B cell (primary cell): ENCODE results near the gene REM2. TPM values are rescaled to one million over a fixed set of nuclear protein-coding genes. Genes with fewer than 3 reads are reported as not detected.
A peak's percentile ranks its signal among the peaks of the same experiment; 100 is the strongest.

ENCODE experiments used
- ATAC-seq: fragments of 200-7000 bp; cut with Tn5 transposase; one replicate; pipeline ENCODE4 v1.10.0; 2021; ENCODE audit warnings: low read depth, mild to moderate bottlenecking, moderate number of reproducible peaks, moderate library complexity
- CTCF ChIA-PET: fragments of 350-600 bp; sonication (Branson Sonifier 250); formaldehyde crosslinking; loops from one replicate; lab custom pipeline; 2021; ENCODE audit warnings: antibody characterized with exemption, inconsistent platforms; lab: Charles Lee
- POLR2A ChIA-PET: fragments of 350-600 bp; sonication (Branson Sonifier 250); formaldehyde crosslinking; loops from one replicate; lab custom pipeline; 2021; ENCODE audit warnings: antibody characterized with exemption; lab: Charles Lee
- DNase-seq: peaks from one replicate; pipeline ENCODE4 v3.0.0; 2013
- H2AFZ ChIP-seq: 2 replicates; pipeline ENCODE4 v1.6.1; 2012; ENCODE audit warnings: mild to moderate bottlenecking, low read depth, low read length; ENCODE audit not compliant: insufficient read depth, poor library complexity, severe bottlenecking
- H3K27ac ChIP-seq, 2 donors: 1 replicate in 1 of 2; 2 replicates in 1 of 2; pipeline ENCODE4 v1.5.1; 2012 to 2013; ENCODE audit warnings: low read length in 2 of 2, mild to moderate bottlenecking in 2 of 2, moderate library complexity in 1 of 2
- H3K27me3 ChIP-seq, 4 experiments: fragments of 200-600 bp in 1 of 4; sonication (generic) in 1 of 4; replicated peaks in 1 of 4; 1 replicate in 2 of 4; 2 replicates in 2 of 4; pipeline versions ENCODE4 v1.6.1 to v1.7.0; 2013 to 2016; ENCODE audit warnings: low read length in 3 of 4, mild to moderate bottlenecking in 2 of 4, mixed read lengths in 1 of 4, moderate library complexity in 1 of 4; ENCODE audit not compliant: insufficient read depth in 4 of 4, control insufficient read depth in 3 of 4; ENCODE audit errors: control extremely low read depth in 1 of 4
- H3K36me3 ChIP-seq, 2 experiments: replicated peaks in 1 of 2; 1 replicate in 1 of 2; 2 replicates in 1 of 2; pipeline versions ENCODE4 v1.6.1 to v1.7.1; 2013; ENCODE audit warnings: low read length in 1 of 2; ENCODE audit not compliant: insufficient read depth in 2 of 2, control insufficient read depth in 1 of 2; ENCODE audit errors: control extremely low read depth in 1 of 2, extremely low read depth in 1 of 2
- H3K4me1 ChIP-seq, 2 donors: fragments of 200-600 bp in 1 of 2; sonication (generic) in 1 of 2; 1 replicate in 1 of 2; 2 replicates in 1 of 2; pipeline versions ENCODE4 v1.5.1 to v1.6.1; 2013 to 2017; ENCODE audit warnings: low read length in 2 of 2; ENCODE audit not compliant: control insufficient read depth in 2 of 2, insufficient read depth in 2 of 2
- H3K4me2 ChIP-seq: replicated peaks from 2 replicates; pipeline ENCODE3; 2012; ENCODE audit warnings: mild to moderate bottlenecking, low read depth, low read length; ENCODE audit not compliant: poor library complexity, severe bottlenecking
- H3K4me3 ChIP-seq, 5 experiments: fragments of 200-600 bp in 1 of 5; sonication (generic) in 1 of 5; 1 replicate in 3 of 5; 2 replicates in 2 of 5; pipeline versions ENCODE4 v1.5.1 to v1.7.0; 2011 to 2016; ENCODE audit warnings: low read length in 4 of 5, mild to moderate bottlenecking in 4 of 5, low read depth in 2 of 5, control low read depth in 1 of 5, moderate library complexity in 1 of 5; ENCODE audit not compliant: insufficient read depth in 1 of 5; ENCODE audit errors: control extremely low read depth in 1 of 5, extremely low read depth in 1 of 5
- H3K79me2 ChIP-seq: fragments of 200-600 bp; sonication (generic); one replicate; pipeline ENCODE4 v1.6.0; 2016; ENCODE audit warnings: low read length; ENCODE audit not compliant: control insufficient read depth, insufficient read depth
- H3K9ac ChIP-seq: fragments of 200-600 bp; sonication (generic); 2 replicates; pipeline ENCODE4 v1.6.1; 2017; ENCODE audit warnings: mild to moderate bottlenecking, low read length, moderate library complexity
- H3K9me3 ChIP-seq, 3 donors: one replicate each; pipeline versions ENCODE4 v1.6.1 to v1.7.1; 2013; ENCODE audit warnings: low read length in 2 of 3; ENCODE audit not compliant: control insufficient read depth in 2 of 3, insufficient read depth in 1 of 3; ENCODE audit errors: control extremely low read depth in 1 of 3
- H4K20me1 ChIP-seq: 2 replicates; pipeline ENCODE4 v1.6.0; 2012; ENCODE audit warnings: mild to moderate bottlenecking, low read length; ENCODE audit not compliant: insufficient read depth, control insufficient read depth, poor library complexity, severe bottlenecking
- H3K27ac Mint-ChIP-seq: one replicate; pipeline ENCODE4 v1.8.0; 2021; ENCODE audit warnings: mixed read lengths
- H3K27me3 Mint-ChIP-seq: one replicate; pipeline ENCODE4 v1.8.0; 2021; ENCODE audit warnings: mixed read lengths
- H3K4me1 Mint-ChIP-seq: one replicate; pipeline ENCODE4 v1.8.0; 2021; ENCODE audit warnings: mixed read lengths
- H3K4me3 Mint-ChIP-seq: one replicate; pipeline ENCODE4 v1.8.0; 2021; ENCODE audit warnings: mixed read lengths
- H3K9me3 Mint-ChIP-seq: one replicate; pipeline ENCODE4 v1.8.0; 2022; ENCODE audit warnings: mixed read lengths; ENCODE audit not compliant: insufficient read depth
- CTCF ChIP-seq: fragments of 200-600 bp; IDR thresholded peaks from one replicate; pipeline ENCODE4 v1.8.0; 2022; ENCODE audit warnings: antibody characterized with exemption, mild to moderate bottlenecking
- EZH2 ChIP-seq: IDR thresholded peaks from 2 replicates; pipeline ENCODE4 v1.6.1; 2012; ENCODE audit warnings: borderline replicate concordance, low read depth, mild to moderate bottlenecking, moderate library complexity, low read length; ENCODE audit not compliant: insufficient read depth, poor library complexity, severe bottlenecking
- WGBS: methylation state at CpG from one replicate; pipeline ENCODE4 v1.1.5; 2013; ENCODE audit warnings: missing lambda C conversion rate; ENCODE audit not compliant: insufficient coverage; 5-methylcytosine and 5-hydroxymethylcytosine counted together
- intact Hi-C: fragments of 100-400 bp; cut with micrococcal nuclease; formaldehyde crosslinking; loops from one replicate; pipeline ENCODE4 v1.10.0; 2022
- polyA plus RNA-seq: library from polyadenylated mRNA; depleted of rRNA; stranded (reverse); fragments of >200 nt; gene quantifications from 2 replicates; pipeline ENCODE4 v1.2.3, GENCODE V29; 2012
- total RNA-seq, 2 donors: library from RNA; stranded (reverse); fragments of 120-200 nt in 1 of 2; gene quantifications; 1 replicate in 1 of 2; 2 replicates in 1 of 2; pipeline versions ENCODE4 v1.2.3 to v1.2.4, GENCODE V29; 2013 to 2022

The REM2 gene
- total and polyA plus RNA-seq, 2 donors (not counting 1 experiment from before 2014, with no cell fraction given), result 5.6 to 12.9 TPM

GRCh38 chr14:22928237-22929103 lies 45.4 kb downstream of the REM2 start:
- WGBS, result 5% methylated on average over 11 of the region's 12 CpGs
- intact Hi-C loops, result loop anchor here (1.0 to 5.0 kb wide), 8 partner anchors 9 to 374 kb away; partner anchors contain the start of genes ACIN1, C14orf119, DAD1 and HAUS4
- peak overlapping the region; percentile 96 for H3K9ac ChIP-seq
- no peaks in the 10 kb centered on the region for H4K20me1 ChIP-seq
- no peaks in the 10 kb centered on the region for H3K27me3 Mint-ChIP-seq
- H3K27ac ChIP-seq, result peak overlapping the region; percentile 65 to 86
- H3K4me3 ChIP-seq, result peak overlapping the region; percentile 64 to 100 (median 96)
- H3K27ac Mint-ChIP-seq, result no peak overlapping the region
- H3K4me2 ChIP-seq, result peak overlapping the region; percentile 90
- CTCF ChIA-PET, result interaction anchor here (0.6 to 5.0 kb wide), 12 partner anchors 9 to 393 kb away, joined by 3 to 64 read pairs (median 8); partner anchors contain the start of genes AJUBA, LRP10, PABPN1 and RBM23
- H2AFZ ChIP-seq, result peak overlapping the region; percentile 97
- peaks cover 5 to 22% of the 10 kb centered on the region in 2 experiments for H3K36me3 ChIP-seq
- no peaks in the 10 kb centered on the region for H3K9me3 Mint-ChIP-seq
- no peak for ATAC-seq
- no peaks in the 10 kb centered on the region for H3K27me3 ChIP-seq
- DNase-seq, result no peak
- H3K79me2 ChIP-seq, result peaks cover 3% of the 10 kb centered on the region
- peaks cover 13 to 23% of the 10 kb centered on the region in 2 donors for H3K4me1 ChIP-seq
- H3K4me3 Mint-ChIP-seq, result no peak overlapping the region
- POLR2A ChIA-PET, result interaction anchor here (0.7 to 2.3 kb wide), 9 partner anchors 8 to 1233 kb away, joined by 3 to 22 read pairs (median 3); partner anchors contain the start of genes IRF9 and RBM23
- peaks cover 23% of the 10 kb centered on the region for H3K4me1 Mint-ChIP-seq
- H3K9me3 ChIP-seq, result no peaks in the 10 kb centered on the region
- TF ChIP-seq CTCF (no peak), EZH2 (no peak)
